ENCODE results near the gene GAL3ST2.

The GAL3ST2 gene

DNA sequence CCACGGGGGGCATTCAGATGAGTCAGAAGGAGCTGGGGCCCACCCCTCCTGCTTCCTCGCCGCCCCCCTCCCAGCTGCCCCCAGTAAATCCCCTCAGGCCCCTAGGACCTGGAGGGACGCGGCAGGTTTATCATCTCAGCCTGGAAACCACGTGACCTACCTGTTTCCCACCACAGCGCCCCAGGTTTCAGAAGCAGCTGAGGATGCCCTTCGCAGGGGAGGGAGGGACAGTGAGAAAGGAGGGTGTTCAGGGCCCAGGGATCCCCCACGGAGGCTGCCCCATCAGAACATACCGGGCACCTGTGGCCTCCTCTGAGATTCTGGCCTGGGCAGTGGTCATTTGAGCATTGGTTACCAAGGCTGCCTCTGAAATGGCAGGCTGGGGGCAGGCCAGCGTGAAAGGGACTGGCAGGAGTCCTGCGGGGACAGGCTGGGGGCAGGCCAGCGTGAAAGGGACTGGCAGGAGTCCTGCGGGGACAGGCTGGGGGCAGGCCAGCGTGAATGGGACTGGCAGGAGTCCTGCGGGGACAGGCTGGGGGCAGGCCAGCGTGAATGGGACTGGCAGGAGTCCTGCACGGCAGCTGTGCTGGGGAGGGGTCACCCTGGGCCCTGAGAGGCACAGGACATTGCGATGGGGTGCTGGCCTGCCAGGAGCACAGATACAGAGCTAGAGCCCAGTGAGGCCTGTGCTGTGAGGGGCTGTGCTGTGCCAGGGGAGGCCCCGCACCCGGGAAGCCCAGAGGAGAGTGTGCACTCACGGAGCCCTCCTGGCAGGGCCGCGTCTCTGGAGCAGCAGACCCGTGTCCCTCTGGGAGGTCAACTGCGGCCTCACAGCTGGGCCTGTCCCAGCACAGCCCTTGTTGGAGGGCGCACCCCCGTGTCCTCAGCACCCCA lies 33.9 kb downstream of the GAL3ST2 start:
- Histone ChIP-seq H3K4me3 (replicated peaks; ENCODE audit: low read depth, low read length) (no peak overlapping the region), H3K36me3 (ENCODE audit: control insufficient read depth, insufficient read depth, low read length) (no peaks in the 10 kb centered on the region), H3K27me3 (replicated peaks; ENCODE audit: control insufficient read depth, insufficient read depth, low read length) (no peaks in the 10 kb centered on the region; the same call in 1 of the 2 replicates)
- no peak for DNase-seq (ENCODE audit: extremely low read depth, insufficient read length)
- TF ChIP-seq, protein P1, sequence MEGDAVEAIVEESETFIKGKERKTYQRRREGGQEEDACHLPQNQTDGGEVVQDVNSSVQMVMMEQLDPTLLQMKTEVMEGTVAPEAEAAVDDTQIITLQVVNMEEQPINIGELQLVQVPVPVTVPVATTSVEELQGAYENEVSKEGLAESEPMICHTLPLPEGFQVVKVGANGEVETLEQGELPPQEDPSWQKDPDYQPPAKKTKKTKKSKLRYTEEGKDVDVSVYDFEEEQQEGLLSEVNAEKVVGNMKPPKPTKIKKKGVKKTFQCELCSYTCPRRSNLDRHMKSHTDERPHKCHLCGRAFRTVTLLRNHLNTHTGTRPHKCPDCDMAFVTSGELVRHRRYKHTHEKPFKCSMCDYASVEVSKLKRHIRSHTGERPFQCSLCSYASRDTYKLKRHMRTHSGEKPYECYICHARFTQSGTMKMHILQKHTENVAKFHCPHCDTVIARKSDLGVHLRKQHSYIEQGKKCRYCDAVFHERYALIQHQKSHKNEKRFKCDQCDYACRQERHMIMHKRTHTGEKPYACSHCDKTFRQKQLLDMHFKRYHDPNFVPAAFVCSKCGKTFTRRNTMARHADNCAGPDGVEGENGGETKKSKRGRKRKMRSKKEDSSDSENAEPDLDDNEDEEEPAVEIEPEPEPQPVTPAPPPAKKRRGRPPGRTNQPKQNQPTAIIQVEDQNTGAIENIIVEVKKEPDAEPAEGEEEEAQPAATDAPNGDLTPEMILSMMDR (IDR thresholded peaks at IDR 0.05; ENCODE audit: insufficient read depth, low read length, poor library complexity, severe bottlenecking), result no peak

DNA sequence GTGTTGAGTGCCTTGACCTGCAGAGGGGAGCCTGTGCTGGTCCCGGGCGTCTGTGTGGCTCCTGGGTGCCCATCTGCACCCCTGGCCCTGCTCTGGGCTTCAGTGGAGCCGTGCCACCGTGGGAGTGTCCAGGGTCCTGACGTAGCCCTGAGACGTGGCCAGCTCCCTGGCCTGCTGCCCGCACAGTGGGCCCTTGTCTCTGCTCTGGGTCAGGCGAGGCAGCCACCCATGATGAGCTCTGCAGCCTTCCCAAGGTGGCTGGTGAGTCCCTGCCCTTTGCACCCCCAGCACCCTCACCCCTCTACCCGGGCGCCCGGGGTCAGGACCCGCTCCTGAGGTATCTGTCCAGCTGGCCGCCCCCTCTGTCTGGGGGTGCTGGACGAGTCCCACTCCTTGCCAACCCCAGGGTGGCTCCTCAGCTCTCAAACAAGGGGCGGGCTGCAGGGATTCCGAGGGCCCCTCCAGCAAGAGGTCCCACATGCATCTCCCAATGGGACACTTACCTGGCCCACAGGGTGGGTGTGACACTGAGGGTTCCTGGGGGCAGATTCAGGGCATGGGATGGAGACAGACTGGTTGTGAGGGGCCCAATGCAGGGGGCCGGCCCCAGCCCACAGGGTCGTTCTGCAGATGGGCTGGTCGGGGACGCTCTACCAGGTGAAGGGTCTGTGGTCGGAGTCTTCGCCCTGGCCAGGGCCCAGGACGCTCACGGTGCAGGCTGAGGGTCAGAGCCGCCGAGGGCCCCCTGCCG lies 34.8 kb downstream of the GAL3ST2 start:
- DNase-seq (ENCODE audit: extremely low read depth, insufficient read length), result no peak
- TF ChIP-seq, protein P1 (IDR thresholded peaks at IDR 0.05; ENCODE audit: insufficient read depth, low read length, poor library complexity, severe bottlenecking), result no peak
- Histone ChIP-seq H3K4me3 (replicated peaks; ENCODE audit: low read depth, low read length) (no peak overlapping the region), H3K27me3 (replicated peaks; ENCODE audit: control insufficient read depth, insufficient read depth, low read length) (no peaks in the 10 kb centered on the region; the same call in 1 of the 2 replicates), H3K36me3 (ENCODE audit: control insufficient read depth, insufficient read depth, low read length) (no peaks in the 10 kb centered on the region)

DNA sequence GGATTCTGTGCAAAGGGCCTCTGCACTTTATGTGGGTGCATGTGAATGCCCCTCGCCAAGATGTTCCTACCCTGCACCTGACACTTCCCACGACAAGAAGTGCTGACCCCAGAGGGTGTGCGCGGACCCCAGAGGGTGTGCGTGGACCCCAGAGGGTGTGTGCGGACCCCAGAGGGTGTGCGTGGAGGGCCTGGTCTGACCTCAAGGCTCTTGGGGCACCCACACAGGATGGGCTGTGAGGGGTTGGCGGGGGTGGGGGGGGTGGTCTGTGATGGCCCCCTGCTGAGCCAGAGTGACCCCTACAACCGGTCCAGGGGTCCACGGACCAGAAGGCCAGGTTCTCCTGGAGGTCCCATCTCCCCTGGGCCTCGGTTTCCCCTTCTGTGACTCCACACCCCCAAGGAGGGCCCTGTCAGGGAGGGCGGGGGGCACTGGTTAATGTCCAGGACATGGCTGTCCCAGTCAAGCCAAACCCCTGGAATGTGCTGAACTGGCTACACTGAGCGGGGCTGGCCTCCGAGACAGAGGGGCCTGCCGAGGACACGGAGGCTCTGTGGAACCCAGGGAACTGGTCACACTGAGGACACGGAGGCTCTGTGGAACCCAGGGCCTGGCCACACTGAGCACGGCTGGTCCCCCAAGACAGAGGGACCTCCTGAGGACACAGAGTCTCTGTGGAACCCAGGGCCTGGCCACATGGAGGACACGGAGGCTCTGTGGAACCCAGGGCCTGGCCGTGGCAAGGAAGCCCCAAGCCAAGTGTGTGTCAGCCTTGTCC lies 35.5 kb downstream of the GAL3ST2 start:
- H3K36me3 ChIP-seq (ENCODE audit: control insufficient read depth, insufficient read depth, low read length), result no peaks in the 10 kb centered on the region
- no peak overlapping the region for H3K4me3 ChIP-seq (replicated peaks; ENCODE audit: low read depth, low read length)
- H3K27me3 ChIP-seq (replicated peaks; ENCODE audit: control insufficient read depth, insufficient read depth, low read length), result no peaks in the 10 kb centered on the region; the same call in 1 of the 2 replicates
- DNase-seq (ENCODE audit: extremely low read depth, insufficient read length), result no peak
- TF ChIP-seq, protein P1 (IDR thresholded peaks at IDR 0.05; ENCODE audit: insufficient read depth, low read length, poor library complexity, severe bottlenecking), result no peak

DNA sequence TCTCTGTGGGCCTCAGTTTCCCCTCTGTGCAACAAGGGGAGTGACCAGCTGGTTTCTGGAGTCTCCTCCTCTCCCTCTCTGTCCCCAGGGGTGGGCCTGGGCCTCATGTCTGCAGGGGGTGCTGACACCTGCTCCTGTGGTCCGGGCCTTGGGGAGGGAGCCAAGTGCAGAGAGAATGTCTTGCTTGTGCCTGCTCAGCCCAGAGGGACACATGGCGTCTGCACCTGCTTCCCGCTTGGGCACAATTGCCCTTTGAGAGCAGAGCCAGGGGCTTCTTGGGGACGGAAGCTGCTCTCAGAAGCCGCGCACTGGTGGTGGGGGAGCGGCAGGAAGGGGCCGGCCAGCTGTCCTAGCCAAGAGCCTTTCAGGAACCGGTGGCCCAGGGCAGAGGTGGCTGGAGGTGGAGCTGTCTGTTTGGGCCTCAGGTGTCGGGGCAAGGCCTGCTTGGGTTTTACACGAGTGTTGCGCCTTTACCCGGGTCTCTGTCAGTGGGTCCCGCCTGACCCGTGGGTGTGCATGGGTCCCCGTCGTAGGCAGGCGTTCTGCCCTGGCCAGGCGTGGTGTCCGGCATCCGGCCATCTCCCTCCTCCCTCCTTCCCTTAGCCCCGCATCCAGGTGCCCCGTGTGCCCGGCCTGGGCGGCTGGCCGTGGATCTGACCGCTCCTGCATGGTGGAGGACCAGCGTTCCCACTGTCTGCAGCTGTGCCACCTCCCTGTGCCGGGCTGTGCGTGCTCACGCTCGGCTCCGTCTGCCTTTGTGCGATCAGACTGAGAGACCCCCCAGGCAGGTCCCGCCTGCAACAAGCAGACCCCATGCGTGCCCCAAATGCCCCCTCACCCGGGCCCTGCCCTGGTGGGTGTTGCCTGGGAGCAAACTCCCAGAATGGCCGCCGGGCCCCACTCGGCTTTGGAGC lies 36.4 kb downstream of the GAL3ST2 start:
- Histone ChIP-seq H3K27me3 (replicated peaks; ENCODE audit: control insufficient read depth, insufficient read depth, low read length) (no peaks in the 10 kb centered on the region; the same call in 1 of the 2 replicates), H3K36me3 (ENCODE audit: control insufficient read depth, insufficient read depth, low read length) (no peaks in the 10 kb centered on the region), H3K4me3 (replicated peaks; ENCODE audit: low read depth, low read length) (no peak overlapping the region)
- TF ChIP-seq, protein P1 (IDR thresholded peaks at IDR 0.05; ENCODE audit: insufficient read depth, low read length, poor library complexity, severe bottlenecking), result no peak
- DNase-seq (ENCODE audit: extremely low read depth, insufficient read length), result no peak
